ENCODE results near the gene FAM78B.

The FAM78B gene

GRCh38 chr1:166087734-166088571, 78.8 kb downstream of the FAM78B start:
- no peak overlapping the region for H2AFZ ChIP-seq (ENCODE audit: low read length)
- no peaks in the 10 kb centered on the region for H3K4me1 ChIP-seq (ENCODE audit: insufficient read depth, low read length, severe bottlenecking)
- no peaks in the 10 kb centered on the region for H3K27me3 ChIP-seq (ENCODE audit: insufficient read depth, low read length)
- H3F3A ChIP-seq (ENCODE audit: insufficient read depth, low read length): no peaks in the 10 kb centered on the region
- H3K27ac ChIP-seq (ENCODE audit: low read depth, low read length, poor library complexity, severe bottlenecking): no peak overlapping the region
- H3K9me2 ChIP-seq (ENCODE audit: low read depth, low read length): no peaks in the 10 kb centered on the region
- no peaks in the 10 kb centered on the region for H3K9me3 ChIP-seq (ENCODE audit: low read length)
- H3K4me2 ChIP-seq (ENCODE audit: low read length): no peak overlapping the region
- H4K20me1 ChIP-seq (ENCODE audit: insufficient read depth, low read length): no peaks in the 10 kb centered on the region
- TF ChIP-seq, protein P1, sequence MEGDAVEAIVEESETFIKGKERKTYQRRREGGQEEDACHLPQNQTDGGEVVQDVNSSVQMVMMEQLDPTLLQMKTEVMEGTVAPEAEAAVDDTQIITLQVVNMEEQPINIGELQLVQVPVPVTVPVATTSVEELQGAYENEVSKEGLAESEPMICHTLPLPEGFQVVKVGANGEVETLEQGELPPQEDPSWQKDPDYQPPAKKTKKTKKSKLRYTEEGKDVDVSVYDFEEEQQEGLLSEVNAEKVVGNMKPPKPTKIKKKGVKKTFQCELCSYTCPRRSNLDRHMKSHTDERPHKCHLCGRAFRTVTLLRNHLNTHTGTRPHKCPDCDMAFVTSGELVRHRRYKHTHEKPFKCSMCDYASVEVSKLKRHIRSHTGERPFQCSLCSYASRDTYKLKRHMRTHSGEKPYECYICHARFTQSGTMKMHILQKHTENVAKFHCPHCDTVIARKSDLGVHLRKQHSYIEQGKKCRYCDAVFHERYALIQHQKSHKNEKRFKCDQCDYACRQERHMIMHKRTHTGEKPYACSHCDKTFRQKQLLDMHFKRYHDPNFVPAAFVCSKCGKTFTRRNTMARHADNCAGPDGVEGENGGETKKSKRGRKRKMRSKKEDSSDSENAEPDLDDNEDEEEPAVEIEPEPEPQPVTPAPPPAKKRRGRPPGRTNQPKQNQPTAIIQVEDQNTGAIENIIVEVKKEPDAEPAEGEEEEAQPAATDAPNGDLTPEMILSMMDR (IDR thresholded peaks at IDR 0.05; ENCODE audit: low read length): no peak
- TF ChIP-seq EZH2 (IDR thresholded peaks at IDR 0.05; ENCODE audit: borderline replicate concordance, low read length): no peak
- no peak overlapping the region for H3K4me3 ChIP-seq (ENCODE audit: low read depth, low read length, poor library complexity, severe bottlenecking)
- H3K9ac ChIP-seq (ENCODE audit: low read length): no peak overlapping the region
- no peaks in the 10 kb centered on the region for H3K79me2 ChIP-seq (ENCODE audit: insufficient read depth, low read length)
- no peaks in the 10 kb centered on the region for H3K36me3 ChIP-seq (ENCODE audit: insufficient read depth, low read length)

GRCh38 chr1:166086113-166086883, 80.5 kb downstream of the FAM78B start:
- H3K4me3 ChIP-seq (ENCODE audit: low read depth, low read length, poor library complexity, severe bottlenecking): no peak overlapping the region
- no peaks in the 10 kb centered on the region for H3K27me3 ChIP-seq (ENCODE audit: insufficient read depth, low read length)
- no peaks in the 10 kb centered on the region for H3K36me3 ChIP-seq (ENCODE audit: insufficient read depth, low read length)
- no peak for TF ChIP-seq EZH2 (IDR thresholded peaks at IDR 0.05; ENCODE audit: borderline replicate concordance, low read length)
- TF ChIP-seq, protein P1 (IDR thresholded peaks at IDR 0.05; ENCODE audit: low read length): no peak
- no peaks in the 10 kb centered on the region for H3K4me1 ChIP-seq (ENCODE audit: insufficient read depth, low read length, severe bottlenecking)
- H4K20me1 ChIP-seq (ENCODE audit: insufficient read depth, low read length): no peaks in the 10 kb centered on the region
- no peaks in the 10 kb centered on the region for H3K79me2 ChIP-seq (ENCODE audit: insufficient read depth, low read length)
- H3K9me3 ChIP-seq (ENCODE audit: low read length): no peaks in the 10 kb centered on the region
- no peak overlapping the region for H3K27ac ChIP-seq (ENCODE audit: low read depth, low read length, poor library complexity, severe bottlenecking)
- no peak overlapping the region for H2AFZ ChIP-seq (ENCODE audit: low read length)
- H3K9me2 ChIP-seq (ENCODE audit: low read depth, low read length): no peaks in the 10 kb centered on the region
- no peak overlapping the region for H3K4me2 ChIP-seq (ENCODE audit: low read length)
- no peaks in the 10 kb centered on the region for H3F3A ChIP-seq (ENCODE audit: insufficient read depth, low read length)
- no peak overlapping the region for H3K9ac ChIP-seq (ENCODE audit: low read length)

DNA sequence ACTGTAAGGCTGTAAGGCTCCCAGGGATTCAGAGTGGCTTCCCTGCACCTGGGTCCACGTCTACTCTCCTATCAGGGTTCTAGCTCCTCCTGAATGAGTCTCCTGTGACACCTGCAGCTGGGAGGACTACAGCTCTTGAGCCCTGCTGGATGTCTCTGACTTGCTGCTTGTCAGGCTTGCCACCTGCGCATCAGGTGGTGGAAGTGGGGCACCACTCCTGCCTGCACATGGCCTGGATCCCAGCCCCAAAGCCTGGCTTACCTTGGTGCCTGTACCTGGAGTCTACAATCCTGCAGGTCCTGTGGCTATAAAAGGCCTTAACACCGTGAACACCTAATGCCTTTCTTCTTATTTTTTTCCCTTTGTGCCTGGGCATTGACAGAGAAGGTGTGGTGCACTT, 82.2 kb downstream of the FAM78B start:
- H3K4me1 ChIP-seq (ENCODE audit: insufficient read depth, low read length, severe bottlenecking): no peaks in the 10 kb centered on the region
- TF ChIP-seq, protein P1 (IDR thresholded peaks at IDR 0.05; ENCODE audit: low read length): no peak
- no peak for TF ChIP-seq EZH2 (IDR thresholded peaks at IDR 0.05; ENCODE audit: borderline replicate concordance, low read length)
- H3K9me2 ChIP-seq (ENCODE audit: low read depth, low read length): no peaks in the 10 kb centered on the region
- no peak overlapping the region for H2AFZ ChIP-seq (ENCODE audit: low read length)
- no peaks in the 10 kb centered on the region for H3K36me3 ChIP-seq (ENCODE audit: insufficient read depth, low read length)
- no peaks in the 10 kb centered on the region for H3K79me2 ChIP-seq (ENCODE audit: insufficient read depth, low read length)
- H3K9me3 ChIP-seq (ENCODE audit: low read length): no peaks in the 10 kb centered on the region
- no peak overlapping the region for H3K27ac ChIP-seq (ENCODE audit: low read depth, low read length, poor library complexity, severe bottlenecking)
- H3K4me2 ChIP-seq (ENCODE audit: low read length): no peak overlapping the region
- no peaks in the 10 kb centered on the region for H3K27me3 ChIP-seq (ENCODE audit: insufficient read depth, low read length)
- H3K4me3 ChIP-seq (ENCODE audit: low read depth, low read length, poor library complexity, severe bottlenecking): no peak overlapping the region
- H3F3A ChIP-seq (ENCODE audit: insufficient read depth, low read length): no peaks in the 10 kb centered on the region
- H3K9ac ChIP-seq (ENCODE audit: low read length): no peak overlapping the region
- no peaks in the 10 kb centered on the region for H4K20me1 ChIP-seq (ENCODE audit: insufficient read depth, low read length)

Data from OCI-LY1 (cell line).